GM19397 (cell line): ENCODE data around the gene SPRED1.

Source experiments
- ATAC-seq: cut with Tn5 transposase; IDR thresholded peaks from one replicate; pipeline ENCODE4 v1.9.1; 2021; ENCODE audit warnings: mild to moderate bottlenecking, moderate library complexity; ENCODE audit not compliant: unreplicated experiment

Gene SPRED1

GRCh38 chr15:38252481-38253350 lies at the start of gene SPRED1:
TSS of gene SPRED1 (plus strand) at chr15:38252836. CDS start at chr15:38253186, 350 bp downstream.
- ATAC-seq = peak; percentile 34

GRCh38 chr15:38205526-38206272 lies 46.9 kb upstream of the SPRED1 start:
- ATAC-seq = no peak

GRCh38 chr15:38207621-38208020 lies 45.0 kb upstream of the SPRED1 start:
- no peak for ATAC-seq

GRCh38 chr15:38208206-38208605 lies 44.4 kb upstream of the SPRED1 start:
- no peak for ATAC-seq

GRCh38 chr15:38208779-38209178 lies 43.9 kb upstream of the SPRED1 start:
- ATAC-seq = no peak

- ATAC-seq = no peak
Measured at GRCh38 chr15:38211249-38211648, 41.4 kb upstream of the SPRED1 start.

GRCh38 chr15:38211811-38212210 lies 40.8 kb upstream of the SPRED1 start:
- ATAC-seq = no peak

GRCh38 chr15:38212729-38213351 lies 39.8 kb upstream of the SPRED1 start:
- ATAC-seq = no peak

GRCh38 chr15:38213356-38213755 lies 39.3 kb upstream of the SPRED1 start:
- no peak for ATAC-seq

- ATAC-seq = no peak
Measured at GRCh38 chr15:38215707-38216106, 36.9 kb upstream of the SPRED1 start.

- no peak for ATAC-seq
Measured at GRCh38 chr15:38216763-38217162, 35.9 kb upstream of the SPRED1 start.

- no peak for ATAC-seq
Measured at GRCh38 chr15:38217191-38217595, 35.4 kb upstream of the SPRED1 start.

GRCh38 chr15:38217788-38218609 lies 34.6 kb upstream of the SPRED1 start:
- no peak for ATAC-seq

- ATAC-seq = no peak
Measured at GRCh38 chr15:38220606-38221273, 31.9 kb upstream of the SPRED1 start.

- ATAC-seq = no peak
Measured at GRCh38 chr15:38224486-38224885, 28.1 kb upstream of the SPRED1 start.

GRCh38 chr15:38225381-38225780 lies 27.3 kb upstream of the SPRED1 start:
- ATAC-seq = no peak

GRCh38 chr15:38226608-38227266 lies 25.9 kb upstream of the SPRED1 start:
- ATAC-seq = no peak

- ATAC-seq = no peak
Measured at GRCh38 chr15:38227941-38228340, 24.7 kb upstream of the SPRED1 start.

GRCh38 chr15:38228618-38229017 lies 24.0 kb upstream of the SPRED1 start:
- ATAC-seq = no peak
